SK-N-SH (cell line): Measurements from ENCODE around the gene GRWD1. TPM values are rescaled to one million over a fixed set of nuclear protein-coding genes. Genes with fewer than 3 reads are reported as not detected.

Experiments used
- CTCF ChIA-PET: fragments of 300-600, 350-600 bp; formaldehyde crosslinking; extraction: SDS; loops from one replicate; lab custom pipeline; 2021; lab: Yijun Ruan, JAX
- POLR2A ChIA-PET: fragments of 350-600 bp; sonication (Branson Sonifier 250); formaldehyde crosslinking; extraction: SDS; loops from one replicate; lab custom pipeline; 2020; ENCODE audit warnings: antibody characterized with exemption, inconsistent platforms; lab: Yijun Ruan, JAX
- DNase-seq: peaks from one replicate; pipeline ENCODE4 v3.0.0; 2012
- H2AFZ ChIP-seq: fragments of 200-600 bp; sonication (generic); 2 replicates; pipeline ENCODE4 v1.8.1; 2016; ENCODE audit warnings: antibody characterized with exemption, mild to moderate bottlenecking, low read depth
- H3F3A ChIP-seq: fragments of 200-600 bp; sonication (generic); replicated peaks from 2 replicates; pipeline ENCODE3; 2016; ENCODE audit warnings: antibody characterized with exemption, mild to moderate bottlenecking; ENCODE audit not compliant: insufficient read depth
- H3K27ac ChIP-seq, 2 experiments: fragments of 200-500 bp in 1 of 2; fragments of 200-600 bp in 1 of 2; sonication (Bioruptor generic) in 1 of 2; sonication (generic), shearing (Covaris generic) in 1 of 2; 2 replicates each; pipeline versions ENCODE4 v1.5.1 to v1.6.1; 2014 to 2016; ENCODE audit warnings: low read depth in 2 of 2, inconsistent platforms in 1 of 2, low read length in 1 of 2, mild to moderate bottlenecking in 1 of 2, mixed read lengths in 1 of 2
- H3K27me3 ChIP-seq: fragments of 200-600 bp; sonication (generic), shearing (Covaris generic); 2 replicates; pipeline ENCODE4 v1.6.1; 2016; ENCODE audit warnings: mixed run types; ENCODE audit not compliant: insufficient read depth
- H3K36me3 ChIP-seq, 2 experiments: fragments of 200-500 bp in 1 of 2; fragments of 200-600 bp in 1 of 2; sonication (Bioruptor generic) in 1 of 2; sonication (generic) in 1 of 2; replicated peaks in 1 of 2; 2 replicates each; pipeline versions ENCODE3 to v1.5.1; 2014 to 2016; ENCODE audit warnings: low read length in 1 of 2, mild to moderate bottlenecking in 1 of 2; ENCODE audit not compliant: insufficient read depth in 2 of 2, control insufficient read depth in 1 of 2
- H3K4me1 ChIP-seq, 2 experiments: fragments of 200-500 bp in 1 of 2; fragments of 200-600 bp in 1 of 2; sonication (Bioruptor generic) in 1 of 2; sonication (generic), shearing (Covaris generic) in 1 of 2; 2 replicates each; pipeline versions ENCODE4 v1.5.1 to v1.6.1; 2014 to 2016; ENCODE audit warnings: low read depth in 1 of 2, low read length in 1 of 2, mixed run types in 1 of 2; ENCODE audit not compliant: insufficient read depth in 2 of 2, control insufficient read depth in 1 of 2
- H3K4me2 ChIP-seq: fragments of 200-600 bp; sonication (generic), shearing (Covaris generic); 2 replicates; pipeline ENCODE4 v1.6.1; 2017; ENCODE audit warnings: mixed run types
- H3K4me3 ChIP-seq, 2 experiments: fragments of 200-500 bp in 1 of 2; fragments of 200-600 bp in 1 of 2; sonication (Bioruptor generic) in 1 of 2; sonication (generic), shearing (Covaris generic) in 1 of 2; 2 replicates each; pipeline versions ENCODE4 v1.5.1 to v1.8.1; 2014 to 2016; ENCODE audit warnings: low read depth in 2 of 2, inconsistent platforms in 1 of 2, low read length in 1 of 2, mild to moderate bottlenecking in 1 of 2, mixed read lengths in 1 of 2, moderate library complexity in 1 of 2
- H3K79me2 ChIP-seq: fragments of 200-600 bp; sonication (generic); 2 replicates; pipeline ENCODE4 v1.8.1; 2017; ENCODE audit warnings: mild to moderate bottlenecking; ENCODE audit not compliant: insufficient read depth
- H3K9ac ChIP-seq: fragments of 200-600 bp; sonication (generic); 2 replicates; pipeline ENCODE4 v1.6.1; 2017; ENCODE audit warnings: mixed run types
- H3K9me2 ChIP-seq: fragments of 200-600 bp; sonication (generic); 2 replicates; pipeline ENCODE4 v1.6.1; 2017; ENCODE audit warnings: mixed run types
- H3K9me3 ChIP-seq: fragments of 200-600 bp; sonication (generic); 2 replicates; pipeline ENCODE4 v1.6.1; 2017; ENCODE audit warnings: mixed run types, mild to moderate bottlenecking, moderate library complexity
- H4K20me1 ChIP-seq: fragments of 200-600 bp; sonication (generic); 2 replicates; pipeline ENCODE4 v1.6.1; 2017; ENCODE audit warnings: mild to moderate bottlenecking, mixed run types; ENCODE audit not compliant: insufficient read depth
- CHD2 ChIP-seq: fragments of 150-350 bp; IDR thresholded peaks from 2 replicates; pipeline ENCODE4 v1.6.1; 2018; ENCODE audit warnings: low read length; ENCODE audit not compliant: partially characterized antibody
- ELF1 ChIP-seq: IDR thresholded peaks from 2 replicates; pipeline ENCODE4 v1.4.0; 2012
- EZH2phosphoT487 ChIP-seq: fragments of 200-600 bp; sonication (generic); IDR thresholded peaks from 2 replicates; pipeline ENCODE4 v1.6.1; 2017; ENCODE audit warnings: low read depth, mixed run types, mild to moderate bottlenecking, antibody characterized with exemption, moderate library complexity, borderline replicate concordance
- FOXM1 ChIP-seq: IDR thresholded peaks from 2 replicates; pipeline ENCODE4 v1.4.0; 2012; ENCODE audit warnings: low read depth, mild to moderate bottlenecking
- GABPA ChIP-seq: IDR thresholded peaks from 2 replicates; pipeline ENCODE4 v1.4.0; 2012; ENCODE audit warnings: low read depth, mild to moderate bottlenecking
- JUND ChIP-seq: IDR thresholded peaks from 2 replicates; pipeline ENCODE4 v1.4.0; 2012
- NRF1 ChIP-seq: IDR thresholded peaks from 2 replicates; pipeline ENCODE4 v1.6.1; 2012; ENCODE audit warnings: low read depth, mild to moderate bottlenecking, low read length
- RAD21 ChIP-seq: IDR thresholded peaks from 2 replicates; pipeline ENCODE4 v1.6.1; 2012; ENCODE audit warnings: mild to moderate bottlenecking, low read length
- RFX5 ChIP-seq: IDR thresholded peaks from 2 replicates; pipeline ENCODE4 v1.6.1; 2012; ENCODE audit warnings: mild to moderate bottlenecking, improper control_type of control experiment, low read length
- RXRA ChIP-seq: IDR thresholded peaks from 2 replicates; pipeline ENCODE4 v1.4.0; 2012; ENCODE audit warnings: low read depth, mild to moderate bottlenecking, borderline replicate concordance
- TAF1 ChIP-seq: IDR thresholded peaks from 2 replicates; pipeline ENCODE4 v1.6.1; 2012; ENCODE audit warnings: low read depth, mild to moderate bottlenecking, low read length, moderate library complexity, borderline replicate concordance
- USF2 ChIP-seq: fragments of 150-350 bp; IDR thresholded peaks from 2 replicates; pipeline ENCODE4 v1.6.1; 2017; ENCODE audit warnings: antibody characterized with exemption, low read length, low read depth, borderline replicate concordance
- YY1 ChIP-seq: IDR thresholded peaks from 2 replicates; pipeline ENCODE4 v1.4.0; 2012; ENCODE audit warnings: low read depth, mild to moderate bottlenecking
- WGBS: methylation state at CpG from one replicate; pipeline ENCODE4 v1.1.6; 2017; ENCODE audit warnings: low lambda C conversion rate; 5-methylcytosine and 5-hydroxymethylcytosine counted together
- polyA plus RNA-seq, 3 experiments: library from polyadenylated mRNA; depleted of rRNA; stranded (reverse); fragments of >200 nt; gene quantifications; 2 replicates each; pipeline ENCODE4 v1.2.3, GENCODE V29; 2012
- TF ChIP-seq, protein P1 (sequence below): IDR thresholded peaks from 2 replicates; pipeline ENCODE4 v1.4.0; 2012; ENCODE audit warnings: low read depth, borderline replicate concordance
- TF ChIP-seq, protein P2 (sequence below): fragments of 200-600 bp; sonication (generic); IDR thresholded peaks from 2 replicates; pipeline ENCODE4 v1.6.1; 2017; ENCODE audit warnings: antibody characterized with exemption, mild to moderate bottlenecking, moderate library complexity

The GRWD1 gene
- polyA plus RNA-seq, 1 of the 3 experiments (the other 2 are of a cell fraction): 36.6 TPM

DNA sequence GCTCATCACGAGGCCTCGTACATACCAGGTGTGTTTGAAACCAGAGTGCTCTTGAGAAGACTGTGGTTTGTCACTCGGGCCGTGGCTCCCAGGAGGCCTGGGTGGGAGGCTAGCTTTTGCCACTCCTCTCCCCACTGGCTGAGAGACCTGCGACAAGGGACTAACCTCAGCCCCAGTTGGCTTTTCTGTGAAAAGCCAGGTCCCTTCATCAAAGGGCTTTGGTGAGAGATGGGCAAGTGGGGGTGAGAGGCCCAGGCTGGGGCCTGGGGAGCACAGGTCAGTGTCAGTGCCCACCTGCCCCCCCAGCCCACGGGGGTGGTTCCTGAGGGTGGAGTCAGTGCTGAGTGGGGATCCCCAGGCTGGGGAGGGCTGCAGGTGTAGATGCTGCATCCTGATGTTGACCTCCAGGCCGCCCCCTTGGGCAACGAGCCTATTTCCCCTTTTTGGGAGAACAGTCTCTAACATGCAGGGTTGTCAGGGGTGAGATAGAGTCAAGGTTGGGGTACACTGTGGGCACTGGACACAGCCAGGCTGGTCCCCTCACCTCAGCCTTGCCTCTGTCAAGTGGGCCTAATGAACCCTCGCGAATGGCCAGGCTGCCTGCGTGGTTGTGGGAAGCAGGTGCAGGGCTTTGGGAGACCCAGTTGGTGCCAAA, 10.3 kb downstream of the GRWD1 start:
- DNase-seq: peak; percentile 26

DNA sequence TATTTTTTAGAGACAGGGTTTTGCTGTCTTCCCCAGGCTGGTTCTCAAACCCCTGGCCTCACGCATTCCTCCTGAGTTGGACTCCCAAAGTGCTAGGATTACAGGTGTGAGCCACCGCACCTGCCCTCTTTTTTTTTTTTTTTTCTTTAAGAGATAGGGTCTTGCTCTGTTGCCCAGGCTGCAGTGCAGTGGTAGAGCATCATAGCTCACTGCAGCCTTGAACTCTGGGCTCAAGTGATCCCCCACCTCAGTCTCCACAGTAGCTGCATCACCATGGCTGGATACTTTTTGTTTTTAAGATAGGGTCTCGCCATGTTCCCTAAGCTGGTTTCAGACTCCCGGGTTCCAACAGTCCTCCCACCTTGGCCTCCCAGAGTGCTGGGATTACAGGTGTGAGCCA, 11.1 kb downstream of the GRWD1 start:
- H4K20me1 ChIP-seq: no peaks in the 10 kb centered on the region
- no peak overlapping the region for H3K9ac ChIP-seq
- no peaks in the 10 kb centered on the region for H3K4me1 ChIP-seq
- ChIA-PET POLR2A (interaction anchor here (0.6 kb wide), 1 partner anchor 161 kb away, joined by 4 read pairs; no protein-coding TSS in a partner anchor), CTCF (no interaction called here)
- H3K36me3 ChIP-seq: peaks cover 19% of the 10 kb centered on the region in 2 experiments
- no peak overlapping the region for H3K4me3 ChIP-seq
- peaks cover 10% of the 10 kb centered on the region for H3F3A ChIP-seq
- DNase-seq: no peak
- H3K79me2 ChIP-seq: peaks cover 8% of the 10 kb centered on the region; the same call in 1 of the 2 replicates
- no peak for TF ChIP-seq USF2
- no peak for TF ChIP-seq NRF1
- TF ChIP-seq FOXM1: no peak
- no peak for TF ChIP-seq CHD2
- no peak for TF ChIP-seq RXRA
- TF ChIP-seq RFX5: no peak
- TF ChIP-seq, protein P1, sequence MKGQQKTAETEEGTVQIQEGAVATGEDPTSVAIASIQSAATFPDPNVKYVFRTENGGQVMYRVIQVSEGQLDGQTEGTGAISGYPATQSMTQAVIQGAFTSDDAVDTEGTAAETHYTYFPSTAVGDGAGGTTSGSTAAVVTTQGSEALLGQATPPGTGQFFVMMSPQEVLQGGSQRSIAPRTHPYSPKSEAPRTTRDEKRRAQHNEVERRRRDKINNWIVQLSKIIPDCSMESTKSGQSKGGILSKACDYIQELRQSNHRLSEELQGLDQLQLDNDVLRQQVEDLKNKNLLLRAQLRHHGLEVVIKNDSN: no peak
- no peak for TF ChIP-seq TAF1
- TF ChIP-seq, protein P2, sequence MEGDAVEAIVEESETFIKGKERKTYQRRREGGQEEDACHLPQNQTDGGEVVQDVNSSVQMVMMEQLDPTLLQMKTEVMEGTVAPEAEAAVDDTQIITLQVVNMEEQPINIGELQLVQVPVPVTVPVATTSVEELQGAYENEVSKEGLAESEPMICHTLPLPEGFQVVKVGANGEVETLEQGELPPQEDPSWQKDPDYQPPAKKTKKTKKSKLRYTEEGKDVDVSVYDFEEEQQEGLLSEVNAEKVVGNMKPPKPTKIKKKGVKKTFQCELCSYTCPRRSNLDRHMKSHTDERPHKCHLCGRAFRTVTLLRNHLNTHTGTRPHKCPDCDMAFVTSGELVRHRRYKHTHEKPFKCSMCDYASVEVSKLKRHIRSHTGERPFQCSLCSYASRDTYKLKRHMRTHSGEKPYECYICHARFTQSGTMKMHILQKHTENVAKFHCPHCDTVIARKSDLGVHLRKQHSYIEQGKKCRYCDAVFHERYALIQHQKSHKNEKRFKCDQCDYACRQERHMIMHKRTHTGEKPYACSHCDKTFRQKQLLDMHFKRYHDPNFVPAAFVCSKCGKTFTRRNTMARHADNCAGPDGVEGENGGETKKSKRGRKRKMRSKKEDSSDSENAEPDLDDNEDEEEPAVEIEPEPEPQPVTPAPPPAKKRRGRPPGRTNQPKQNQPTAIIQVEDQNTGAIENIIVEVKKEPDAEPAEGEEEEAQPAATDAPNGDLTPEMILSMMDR: no peak
- TF ChIP-seq YY1: no peak
- TF ChIP-seq GABPA: no peak
- TF ChIP-seq ELF1: no peak
- TF ChIP-seq RAD21: no peak
- no peak for TF ChIP-seq JUND
- no peak overlapping the region for H2AFZ ChIP-seq
- no peaks in the 10 kb centered on the region for H3K9me2 ChIP-seq
- H3K27ac ChIP-seq: no peak overlapping the region
- no peaks in the 10 kb centered on the region for H3K27me3 ChIP-seq
- 96% methylated on average over 4 of the region's 4 CpGs for WGBS
- no peaks in the 10 kb centered on the region for H3K9me3 ChIP-seq
- no peak overlapping the region for H3K4me2 ChIP-seq

More for the DNA sequence above, 10.3 kb downstream of the GRWD1 start:
- no peak overlapping the region for H3K4me3 ChIP-seq
- peaks cover 10% of the 10 kb centered on the region for H3F3A ChIP-seq
- whole genome bisulfite sequencing: 100% methylated on average over 4 of the region's 11 CpGs
- TF ChIP-seq USF2 (no peak), YY1 (no peak), GABPA (no peak), EZH2phosphoT487 (no peak)
- H3K4me2 ChIP-seq: no peak overlapping the region
- H3K9ac ChIP-seq: no peak overlapping the region
- H3K4me1 ChIP-seq: no peaks in the 10 kb centered on the region
- peaks cover 21 to 27% of the 10 kb centered on the region in 2 experiments for H3K36me3 ChIP-seq
- no peak overlapping the region for H2AFZ ChIP-seq
- H3K9me3 ChIP-seq: no peaks in the 10 kb centered on the region
- peaks cover 8% of the 10 kb centered on the region; the same call in 1 of the 2 replicates for H3K79me2 ChIP-seq
- ChIA-PET CTCF (interaction anchor here (1.1 kb wide), 1 partner anchor 10 kb away, joined by 5 read pairs; the partner anchor contains the start of gene GRWD1), POLR2A (interaction anchor here (1.1 kb wide), 1 partner anchor 10 kb away, joined by 3 read pairs; the partner anchor contains the start of gene GRWD1)
- H4K20me1 ChIP-seq: no peaks in the 10 kb centered on the region
- H3K27ac ChIP-seq: no peak overlapping the region
- H3K9me2 ChIP-seq: no peaks in the 10 kb centered on the region
- no peaks in the 10 kb centered on the region for H3K27me3 ChIP-seq
